Astrocyte of the cerebellum (primary cell): ENCODE results near the gene ACOT8.

Experiments used
- DNase-seq: peaks from one replicate; pipeline ENCODE4 v3.0.0-alpha.2; 2011; ENCODE audit warnings: low read depth
- H3K4me3 ChIP-seq: 2 replicates; pipeline ENCODE4 v1.5.1; 2011; ENCODE audit warnings: mild to moderate bottlenecking, low read depth, low read length, moderate library complexity
- CTCF ChIP-seq: IDR thresholded peaks from 2 replicates; pipeline ENCODE4 v1.5.1; 2012; ENCODE audit warnings: low read length, low read depth, moderate library complexity, mild to moderate bottlenecking; ENCODE audit errors: missing control alignments
- in situ Hi-C: cut with HindIII; loops from 2 replicates; pipeline ENCODE4 v1.10.0; 2017; ENCODE audit warnings: low sequenced_read_pairs

Gene ACOT8

GRCh38 chr20:45821947-45822346, 35.2 kb downstream of the ACOT8 start:
- no peak for DNase-seq
- in situ Hi-C loops = no loop called here
- no peak for TF ChIP-seq CTCF

GRCh38 chr20:45819466-45819865, 37.7 kb downstream of the ACOT8 start:
- in situ Hi-C loops = no loop called here
- DNase-seq = no peak
- TF ChIP-seq CTCF = no peak
- H3K4me3 ChIP-seq = no peak overlapping the region

More at GRCh38 chr20:45821947-45822346, 35.2 kb downstream of the ACOT8 start:
- H3K4me3 ChIP-seq = no peak overlapping the region

- H3K4me3 ChIP-seq = no peak overlapping the region
- no peak for DNase-seq
- in situ Hi-C loops = no loop called here
- TF ChIP-seq CTCF = no peak
Measured at GRCh38 chr20:45818239-45818638, 39.0 kb downstream of the ACOT8 start.

- no peak for TF ChIP-seq CTCF
- peak; percentile 71 for DNase-seq
- H3K4me3 ChIP-seq = no peak overlapping the region
- in situ Hi-C loops = no loop called here
Measured at GRCh38 chr20:45817376-45818194, 39.6 kb downstream of the ACOT8 start.

- DNase-seq = no peak
- in situ Hi-C loops = no loop called here
- no peak for TF ChIP-seq CTCF
- no peak overlapping the region for H3K4me3 ChIP-seq
Measured at GRCh38 chr20:45816951-45817350, 40.2 kb downstream of the ACOT8 start.

- no peak overlapping the region for H3K4me3 ChIP-seq
- no peak for TF ChIP-seq CTCF
- in situ Hi-C loops = no loop called here
Measured at GRCh38 chr20:45814314-45814713, 42.9 kb downstream of the ACOT8 start.

GRCh38 chr20:45813489-45813888, 43.7 kb downstream of the ACOT8 start:
- no peak for DNase-seq
- in situ Hi-C loops = no loop called here
- no peak for TF ChIP-seq CTCF
- peak overlapping the region; percentile 76 for H3K4me3 ChIP-seq

More at GRCh38 chr20:45814314-45814713, 42.9 kb downstream of the ACOT8 start:
- no peak for DNase-seq
